Activated naive CD8-positive, alpha-beta T cell treated with anti-CD3 and anti-CD28 coated beads, Interleukin-2, amount 50 U/mL, for 16 hours (primary cell): ENCODE results near the gene GJB4.
"Not testable (repeated sequence)": the region's sequence is repeated elsewhere in the genome, so short reads cannot be mapped to it uniquely, and the experiment has no call there.

ENCODE experiments used
- DNase-seq: peaks from one replicate; pipeline ENCODE4 v3.0.0-alpha.2; 2020; ENCODE audit warnings: low read depth, low spot score

GJB4 gene

GRCh38 chr1:34759503-34760357 is at the start of gene GJB4:
Gene GJB4 (plus strand): TSS chr1:34759740. CDS start chr1:34761255, 1,515 bp downstream.
- no peak for DNase-seq

DNA sequence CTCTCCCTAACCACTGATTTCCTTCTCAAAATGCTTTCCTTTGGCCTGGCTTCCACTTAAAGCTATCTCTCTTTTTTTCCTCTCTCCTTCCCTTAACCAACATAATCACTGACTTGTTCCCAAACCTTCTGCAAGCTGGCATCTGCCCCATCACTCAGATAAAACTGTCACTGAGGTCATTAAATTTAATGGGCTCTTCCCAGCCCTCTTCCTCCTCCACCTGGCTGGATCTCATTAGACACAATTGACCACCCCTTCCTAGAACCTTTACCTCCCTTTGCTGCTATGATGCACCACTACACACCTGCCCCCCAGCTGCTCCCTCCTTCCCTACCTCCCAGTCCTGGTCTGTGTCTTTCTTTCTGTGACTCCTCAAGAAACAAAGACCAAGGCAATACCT is 48.7 kb upstream of the GJB4 start:
- DNase-seq, result no peak

GRCh38 chr1:34711485-34711884 is 48.1 kb upstream of the GJB4 start:
- no peak for DNase-seq

GRCh38 chr1:34712007-34712688 is 47.4 kb upstream of the GJB4 start:
- DNase-seq, result no peak

DNA sequence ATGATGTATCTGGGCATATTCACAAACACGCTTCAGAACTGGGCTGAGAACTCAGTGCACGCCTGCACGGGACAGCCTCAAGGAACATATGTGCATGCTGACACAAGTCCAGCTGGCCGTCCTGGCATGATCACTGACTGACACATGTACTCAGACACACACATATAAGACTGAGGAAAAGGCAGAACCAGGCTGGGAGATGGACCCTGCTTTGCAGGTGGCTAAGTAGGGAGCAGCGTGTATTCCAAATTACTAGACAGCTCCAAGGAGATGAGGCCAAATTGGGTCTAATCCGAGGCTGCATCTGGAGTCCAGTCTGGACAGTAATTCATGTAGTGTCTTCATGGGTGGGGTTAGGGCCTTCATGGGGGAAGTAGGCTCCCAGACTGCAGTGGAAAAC is 46.1 kb upstream of the GJB4 start:
- DNase-seq, result no peak

DNA sequence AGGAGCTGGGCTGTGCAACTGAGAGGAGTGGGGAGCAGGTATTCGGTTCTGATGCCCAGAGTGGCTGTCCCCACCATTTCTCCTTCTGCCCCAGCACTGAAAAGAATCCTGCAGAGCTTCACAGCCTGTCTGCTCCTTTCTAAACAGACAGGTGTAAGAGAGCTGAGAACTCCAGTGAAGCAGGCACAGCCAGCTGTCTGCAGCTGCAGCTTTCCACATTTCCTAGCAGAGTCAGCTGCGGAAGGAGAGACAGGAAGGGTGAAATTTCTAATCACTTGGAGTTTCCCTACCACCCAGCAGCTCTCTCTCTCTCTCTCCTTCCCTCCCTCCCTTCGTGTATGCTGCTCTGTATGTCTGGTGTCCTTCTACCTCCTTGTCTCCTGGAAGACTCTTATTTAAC is 45.2 kb upstream of the GJB4 start:
- DNase-seq, result no peak

DNA sequence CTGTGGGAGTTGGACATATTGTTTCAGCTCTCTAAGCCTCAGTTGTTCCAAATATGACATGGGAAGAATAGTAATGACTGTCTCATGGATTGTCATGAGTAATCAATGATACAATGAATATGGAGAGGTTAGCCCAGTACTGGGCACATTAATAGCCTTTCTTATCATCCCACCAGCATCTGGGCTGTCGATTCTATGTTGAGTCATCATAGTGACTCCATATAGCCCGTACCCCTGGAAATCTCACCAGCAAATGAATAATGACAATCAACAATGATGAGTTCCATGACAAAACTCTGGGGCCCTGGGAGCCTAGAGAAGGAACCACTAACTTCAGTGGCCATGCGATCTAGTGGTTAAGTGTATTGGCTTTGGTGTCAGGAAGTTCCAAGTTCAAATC is 44.4 kb upstream of the GJB4 start:
- DNase-seq, result no peak

GRCh38 chr1:34721241-34721640 is 38.3 kb upstream of the GJB4 start:
- no peak for DNase-seq

- no peak for DNase-seq
These were observed 37.7 kb upstream of the GJB4 start for GRCh38 chr1:34721646-34722355.

- no peak for DNase-seq
These were observed 32.7 kb upstream of the GJB4 start for GRCh38 chr1:34726861-34727260.

DNA sequence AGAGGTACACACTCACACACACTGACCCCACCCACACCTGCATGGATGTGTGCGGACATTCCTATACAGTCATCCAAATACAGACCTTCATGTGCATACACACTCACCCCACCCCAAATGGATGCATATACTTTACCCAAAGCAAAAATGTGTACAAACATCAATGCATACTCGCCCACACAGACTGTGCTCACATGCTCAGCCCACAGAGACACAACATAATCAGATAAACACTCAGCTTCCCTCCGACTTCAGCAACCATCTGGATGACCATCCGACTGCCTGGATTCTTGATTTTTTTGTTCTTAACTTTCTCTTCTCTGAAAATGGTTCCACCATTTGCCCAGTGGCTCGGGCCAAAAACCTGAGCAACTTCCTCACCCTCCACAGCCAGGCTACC is 29.1 kb upstream of the GJB4 start:
- no peak for DNase-seq

DNA sequence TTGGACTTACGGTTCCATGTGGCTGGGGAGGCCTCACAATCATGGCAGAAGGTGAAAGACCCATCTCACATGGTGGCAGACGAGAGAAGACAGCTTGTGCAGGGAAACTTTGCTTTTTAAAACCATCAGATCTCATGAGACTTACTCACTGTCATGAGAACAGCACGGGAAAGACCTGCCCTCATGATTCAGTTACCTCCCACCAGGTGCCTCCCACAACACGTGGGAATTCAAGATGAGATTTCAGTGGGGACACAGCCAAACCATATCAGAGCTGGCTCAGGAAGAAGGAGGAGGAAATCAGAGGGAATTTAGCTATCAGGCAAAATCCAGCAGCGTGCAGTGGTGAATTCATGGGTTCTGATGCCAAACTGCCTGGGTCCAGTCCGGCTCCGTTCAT is 26.7 kb upstream of the GJB4 start:
- DNase-seq, result not testable (repeated sequence)

DNA sequence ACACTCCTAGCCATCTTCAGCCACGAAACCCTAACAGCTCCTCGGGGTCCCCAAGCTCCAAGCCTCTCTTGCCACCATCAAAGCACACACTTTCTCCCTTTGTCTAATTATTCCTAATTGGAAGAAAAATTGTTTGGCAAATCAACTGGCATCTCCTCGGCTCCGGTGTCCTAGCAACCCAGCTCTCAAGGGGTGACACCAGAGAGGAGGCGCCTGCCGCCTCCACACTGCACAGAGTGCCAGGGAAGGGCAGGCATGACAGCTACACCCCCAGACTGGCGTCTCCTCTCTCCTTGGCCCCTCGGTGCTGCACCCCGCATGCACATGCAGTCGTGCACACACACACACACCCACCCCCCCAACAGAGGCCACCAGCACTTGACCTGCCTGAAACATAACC is 22.8 kb upstream of the GJB4 start:
- no peak for DNase-seq

GRCh38 chr1:34737236-34737635 is 22.3 kb upstream of the GJB4 start:
- not testable (repeated sequence) for DNase-seq

DNA sequence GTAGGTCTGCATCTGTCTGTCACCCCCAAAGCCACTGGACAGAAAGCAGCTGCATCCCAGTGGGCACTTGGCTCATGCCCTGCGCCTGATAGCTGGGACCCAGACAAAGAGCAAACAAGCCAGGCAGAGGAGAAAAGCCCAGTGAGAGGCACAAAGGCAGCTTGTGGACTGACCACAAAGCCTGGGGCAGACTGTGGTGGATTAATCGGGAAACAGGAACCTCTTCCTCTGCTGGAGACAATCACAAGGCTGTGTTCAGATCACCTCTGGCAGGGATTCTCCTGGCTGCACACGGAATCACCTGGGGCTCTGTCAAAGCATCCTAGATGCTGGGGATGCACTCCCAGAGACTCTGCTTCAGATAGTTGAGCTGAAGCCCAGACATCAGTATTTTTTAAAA is 19.9 kb upstream of the GJB4 start:
- no peak for DNase-seq

DNA sequence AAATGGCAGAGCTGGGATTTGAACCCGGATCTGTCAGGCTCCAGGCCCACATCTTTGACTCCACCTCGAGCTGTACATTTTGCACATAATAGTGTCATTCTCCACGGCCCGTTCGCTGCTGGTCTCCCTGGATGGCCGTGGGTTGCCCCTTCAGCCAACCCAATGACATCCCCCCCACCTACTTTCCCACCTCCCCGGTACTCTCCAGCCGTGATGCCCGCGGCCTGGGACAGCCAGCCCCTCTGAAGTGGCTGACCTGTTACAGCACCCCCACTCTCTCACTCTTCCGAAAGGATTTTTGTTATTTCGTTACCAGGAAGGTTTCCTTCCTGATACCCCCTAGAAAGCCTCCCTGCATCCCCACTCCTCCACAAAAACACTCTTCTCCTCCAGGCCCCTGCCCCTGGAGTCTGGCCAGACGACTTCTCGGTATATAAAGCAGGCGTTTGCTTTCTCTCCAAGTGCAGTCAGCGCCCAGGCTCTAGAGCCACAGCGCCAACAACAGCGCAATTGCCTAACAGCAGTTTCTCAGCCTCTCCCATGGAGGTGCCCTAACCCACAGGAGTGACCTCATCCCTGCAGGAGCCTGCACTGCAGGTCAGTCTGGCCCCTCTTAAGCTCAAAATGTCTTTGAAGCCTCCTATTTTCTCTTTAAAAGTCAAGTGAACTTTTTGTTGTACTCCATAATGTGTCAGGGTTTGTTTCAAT is 19.2 kb upstream of the GJB4 start:
- DNase-seq, result no peak

- peak; percentile 60 for DNase-seq
These were observed 16.8 kb upstream of the GJB4 start for GRCh38 chr1:34742667-34743270.

- DNase-seq, result no peak
These were observed 15.8 kb upstream of the GJB4 start for GRCh38 chr1:34743775-34744174.

- no peak for DNase-seq
These were observed 14.7 kb upstream of the GJB4 start for GRCh38 chr1:34744851-34745250.

DNA sequence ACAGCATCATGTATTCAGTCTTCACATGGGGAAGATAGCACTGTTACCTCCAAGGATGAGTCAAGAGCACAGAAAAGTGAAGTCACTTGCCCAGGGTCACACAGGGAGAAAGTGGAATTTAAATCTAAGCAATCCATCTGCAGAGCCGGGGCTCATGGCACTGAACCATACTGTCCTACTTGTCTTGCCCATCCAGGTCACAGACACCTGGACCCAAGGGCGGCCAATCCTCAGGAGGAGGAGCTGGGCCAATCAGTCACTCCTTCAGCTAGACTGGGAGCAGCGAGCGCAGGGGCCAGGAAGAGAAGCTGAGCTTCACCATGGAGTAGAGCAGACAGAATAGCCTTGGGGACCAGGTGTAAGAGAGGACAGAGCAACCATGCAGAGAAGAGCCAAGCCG is 13.9 kb upstream of the GJB4 start:
- no peak for DNase-seq

DNA sequence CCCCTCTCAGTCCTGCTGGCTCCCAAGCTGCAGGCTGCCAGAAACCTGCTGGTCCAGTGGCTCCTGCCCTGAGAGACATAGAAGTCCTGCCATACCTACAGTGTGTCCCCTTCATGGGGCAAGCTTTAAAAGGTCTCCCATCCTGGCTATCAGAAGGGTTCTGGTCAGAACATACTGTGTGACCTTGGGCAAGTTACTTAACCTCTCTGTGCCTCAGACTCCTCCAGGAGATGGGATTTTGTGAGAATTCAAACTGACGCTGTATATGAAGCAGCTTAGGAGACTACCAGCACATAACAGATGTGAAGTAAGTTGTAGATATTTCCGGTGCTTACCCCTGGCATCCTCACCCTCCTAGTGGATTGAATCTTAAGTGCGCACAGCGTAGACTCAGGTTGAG is 13.4 kb upstream of the GJB4 start:
- no peak for DNase-seq
